BLaER1 treated with 17β-estradiol and CSF1 and Interleukin-3, amounts not matched to agents 10 nM and 100 nM (cell line): ENCODE measurements around the gene CDKN1C.
A peak's percentile ranks its signal among the peaks of the same experiment; 100 is the strongest.

Experiments used
- H3K27ac ChIP-seq, 11 experiments: shearing (Covaris generic); formaldehyde crosslinking; 2 replicates each; pipeline ENCODE4 v1.8.1; 2022
- H3K27me3 ChIP-seq, 11 experiments: shearing (Covaris generic); formaldehyde crosslinking; 2 replicates each; pipeline ENCODE4 v1.8.1; 2022
- H3K36me3 ChIP-seq, 11 experiments: shearing (Covaris generic); formaldehyde crosslinking; 2 replicates each; pipeline ENCODE4 v1.8.1; 2022
- H3K4me1 ChIP-seq, 10 experiments: shearing (Covaris generic); formaldehyde crosslinking; 2 replicates each; pipeline ENCODE4 v1.8.1; 2022
- H3K4me2 ChIP-seq, 11 experiments: shearing (Covaris generic); formaldehyde crosslinking; 2 replicates each; pipeline ENCODE4 v1.8.1; 2022
- H3K4me3 ChIP-seq, 10 experiments: shearing (Covaris generic); formaldehyde crosslinking; 2 replicates each; pipeline ENCODE4 v1.8.1; 2022
- H3K9ac ChIP-seq, 11 experiments: shearing (Covaris generic); formaldehyde crosslinking; 2 replicates each; pipeline ENCODE4 v1.8.1; 2022
- H3K9me3 ChIP-seq, 11 experiments: shearing (Covaris generic); formaldehyde crosslinking; replicated peaks in 1 of 11; 2 replicates each; pipeline ENCODE4 v1.8.1; 2022
- H4K20me1 ChIP-seq, 11 experiments: shearing (Covaris generic); formaldehyde crosslinking; 2 replicates each; pipeline ENCODE4 v1.8.1; 2022
- Cebpa-rat ChIP-seq, 11 experiments: shearing (Covaris generic); IDR thresholded peaks; 2 replicates each; pipeline ENCODE4 v1.8.1; 2022

The CDKN1C gene

GRCh38 chr11:2836315-2837095 lies 49.1 kb downstream of the CDKN1C start:
- peaks cover 28 to 83% (median 66%) of the 10 kb centered on the region in 10 experiments for H3K4me1 ChIP-seq
- H3K9me3 ChIP-seq = no peaks in the 10 kb centered on the region
- H3K9ac ChIP-seq = peak overlapping the region in 3 of 11 experiments; percentile 9 to 35 (median 19); a peak in 3 of 22 replicates
- no peak for TF ChIP-seq Cebpa-rat (IDR thresholded peaks at IDR 0.05)
- H3K27ac ChIP-seq = peak overlapping the region in 1 of 11 experiments; percentile 2; a peak in 1 of 22 replicates
- H3K4me3 ChIP-seq = no peak overlapping the region
- H3K4me2 ChIP-seq = peak overlapping the region; percentile 9 to 86 (median 73); a peak in 20 of 22 replicates
- H3K36me3 ChIP-seq = no peaks in the 10 kb centered on the region
- no peaks in the 10 kb centered on the region; a peak in 2 of 22 replicates for H4K20me1 ChIP-seq
- no peaks in the 10 kb centered on the region for H3K27me3 ChIP-seq

- Histone ChIP-seq H3K27me3 (no peaks in the 10 kb centered on the region), H3K27ac (no peak overlapping the region), H3K36me3 (no peaks in the 10 kb centered on the region), H3K4me1 (peaks cover 32 to 90% (median 73%) of the 10 kb centered on the region in 10 experiments), H4K20me1 (no peaks in the 10 kb centered on the region; a peak in 2 of 22 replicates), H3K9ac (no peak overlapping the region), H3K9me3 (no peaks in the 10 kb centered on the region), H3K4me2 (peak overlapping the region in 4 of 11 experiments; percentile 73 to 86 (median 80); a peak in 6 of 22 replicates), H3K4me3 (no peak overlapping the region)
- TF ChIP-seq Cebpa-rat (IDR thresholded peaks at IDR 0.05) = no peak
Observed at GRCh38 chr11:2835751-2836150, 49.8 kb downstream of the CDKN1C start.

GRCh38 chr11:2835296-2835695 lies 50.3 kb downstream of the CDKN1C start:
- no peaks in the 10 kb centered on the region for H3K27me3 ChIP-seq
- no peak for TF ChIP-seq Cebpa-rat (IDR thresholded peaks at IDR 0.05)

GRCh38 chr11:2834503-2835273 lies 50.9 kb downstream of the CDKN1C start:
- H3K27me3 ChIP-seq = no peaks in the 10 kb centered on the region
- H3K4me2 ChIP-seq = no peak overlapping the region; a peak in 1 of 22 replicates
- no peak overlapping the region for H3K9ac ChIP-seq
- no peak for TF ChIP-seq Cebpa-rat (IDR thresholded peaks at IDR 0.05)
- no peaks in the 10 kb centered on the region for H3K36me3 ChIP-seq
- H3K4me3 ChIP-seq = no peak overlapping the region
- H4K20me1 ChIP-seq = no peaks in the 10 kb centered on the region; a peak in 2 of 22 replicates
- H3K9me3 ChIP-seq = peaks cover 0 to 6% (median under 1%) of the 10 kb centered on the region in 11 experiments; a peak in 7 of 22 replicates
- H3K4me1 ChIP-seq = peaks cover 32 to 91% (median 80%) of the 10 kb centered on the region in 10 experiments
- H3K27ac ChIP-seq = no peak overlapping the region

More at GRCh38 chr11:2835296-2835695, 50.3 kb downstream of the CDKN1C start:
- no peak overlapping the region for H3K4me3 ChIP-seq
- H3K4me1 ChIP-seq = peaks cover 32 to 94% (median 77%) of the 10 kb centered on the region in 10 experiments
- H4K20me1 ChIP-seq = no peaks in the 10 kb centered on the region; a peak in 2 of 22 replicates
- peak overlapping the region in 1 of 11 experiments; percentile 82; a peak in 2 of 22 replicates for H3K4me2 ChIP-seq
- H3K9ac ChIP-seq = no peak overlapping the region
- H3K27ac ChIP-seq = no peak overlapping the region
- no peaks in the 10 kb centered on the region for H3K36me3 ChIP-seq
- H3K9me3 ChIP-seq = peaks cover 0 to 2% (median 0%) of the 10 kb centered on the region in 11 experiments; a peak in 2 of 22 replicates

- Histone ChIP-seq H3K27me3 (no peaks in the 10 kb centered on the region), H3K9ac (0 out of 22 replicates have a peak overlapping the region, but pooled peaks of 1 of the 11 experiments have one; percentile 24), H3K36me3 (no peaks in the 10 kb centered on the region), H3K4me3 (no peak overlapping the region), H4K20me1 (no peaks in the 10 kb centered on the region; a peak in 1 of 22 replicates), H3K27ac (no peak overlapping the region), H3K4me1 (peaks cover 25 to 83% (median 72%) of the 10 kb centered on the region in 10 experiments), H3K4me2 (peak overlapping the region in 8 of 11 experiments; percentile 41 to 76 (median 71); a peak in 12 of 22 replicates), H3K9me3 (peaks cover 6 to 12% (median 8%) of the 10 kb centered on the region in 11 experiments)
- TF ChIP-seq Cebpa-rat (IDR thresholded peaks at IDR 0.05) = no peak
Observed at GRCh38 chr11:2833716-2834502, 51.7 kb downstream of the CDKN1C start.
